Measurements from ENCODE around the gene PAX8.

Gene PAX8

DNA sequence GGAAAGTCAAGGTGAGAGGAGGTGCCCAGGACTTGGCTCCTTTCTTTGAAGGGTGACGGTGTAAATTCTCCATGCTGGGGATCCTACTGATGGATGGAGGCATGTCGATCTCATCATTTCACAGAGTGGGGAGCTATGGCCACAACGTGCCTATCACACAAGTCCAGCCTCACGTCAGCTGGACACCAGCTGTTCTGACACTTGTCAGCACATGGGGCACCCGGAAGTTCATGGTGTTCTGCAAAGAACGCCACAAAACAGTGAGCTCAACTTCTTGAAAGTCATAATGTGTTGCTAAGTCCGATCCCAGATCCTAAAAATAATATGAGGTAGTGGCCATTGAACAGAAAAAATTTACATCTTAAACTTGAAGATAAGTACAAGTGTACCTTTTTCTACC, 12.3 kb downstream of the PAX8 start:
- no peak for DNase-seq (ENCODE audit: low read depth)
- TF ChIP-seq, protein P1, sequence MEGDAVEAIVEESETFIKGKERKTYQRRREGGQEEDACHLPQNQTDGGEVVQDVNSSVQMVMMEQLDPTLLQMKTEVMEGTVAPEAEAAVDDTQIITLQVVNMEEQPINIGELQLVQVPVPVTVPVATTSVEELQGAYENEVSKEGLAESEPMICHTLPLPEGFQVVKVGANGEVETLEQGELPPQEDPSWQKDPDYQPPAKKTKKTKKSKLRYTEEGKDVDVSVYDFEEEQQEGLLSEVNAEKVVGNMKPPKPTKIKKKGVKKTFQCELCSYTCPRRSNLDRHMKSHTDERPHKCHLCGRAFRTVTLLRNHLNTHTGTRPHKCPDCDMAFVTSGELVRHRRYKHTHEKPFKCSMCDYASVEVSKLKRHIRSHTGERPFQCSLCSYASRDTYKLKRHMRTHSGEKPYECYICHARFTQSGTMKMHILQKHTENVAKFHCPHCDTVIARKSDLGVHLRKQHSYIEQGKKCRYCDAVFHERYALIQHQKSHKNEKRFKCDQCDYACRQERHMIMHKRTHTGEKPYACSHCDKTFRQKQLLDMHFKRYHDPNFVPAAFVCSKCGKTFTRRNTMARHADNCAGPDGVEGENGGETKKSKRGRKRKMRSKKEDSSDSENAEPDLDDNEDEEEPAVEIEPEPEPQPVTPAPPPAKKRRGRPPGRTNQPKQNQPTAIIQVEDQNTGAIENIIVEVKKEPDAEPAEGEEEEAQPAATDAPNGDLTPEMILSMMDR (IDR thresholded peaks at IDR 0.05; ENCODE audit: low read depth, low read length, missing control alignments), result no peak
- H3K4me3 ChIP-seq (ENCODE audit: low read depth, low read length), result no peak overlapping the region

DNA sequence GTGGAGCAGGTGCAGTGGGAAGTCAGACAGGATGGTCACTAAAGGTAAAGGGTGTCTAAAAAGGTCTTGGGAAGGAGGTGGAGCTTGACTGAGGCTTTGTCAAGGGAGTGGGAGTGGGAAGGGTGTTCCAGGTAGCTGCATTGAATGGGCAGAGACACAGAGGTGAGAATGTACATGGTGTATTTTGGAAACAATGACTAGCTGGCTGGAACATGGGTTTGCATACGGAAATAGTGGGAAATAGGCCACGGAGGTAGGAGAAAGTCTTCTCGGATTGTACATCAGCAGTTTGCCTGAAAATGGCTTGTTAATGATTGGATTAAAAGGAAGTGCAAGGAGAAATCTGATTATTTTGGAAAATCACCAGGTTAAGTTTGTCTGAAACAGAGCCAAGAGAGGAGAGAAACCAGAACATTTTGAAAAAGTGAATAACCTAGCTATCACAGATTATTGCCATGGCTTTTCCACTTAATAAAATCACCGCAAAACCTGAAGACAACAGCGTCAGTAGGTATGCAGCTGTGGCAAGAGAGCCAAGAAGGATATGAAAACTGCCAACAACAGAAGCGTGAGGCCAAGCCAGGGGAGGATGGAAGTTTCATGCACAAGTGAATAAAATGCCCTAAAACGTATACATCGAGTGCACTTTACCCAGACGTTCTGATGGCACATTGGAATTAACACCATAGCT, 13.9 kb downstream of the PAX8 start:
- no peak overlapping the region for H3K4me3 ChIP-seq (ENCODE audit: low read depth, low read length)
- no peak for DNase-seq (ENCODE audit: low read depth)
- TF ChIP-seq, protein P1 (IDR thresholded peaks at IDR 0.05; ENCODE audit: low read depth, low read length, missing control alignments), result no peak

DNA sequence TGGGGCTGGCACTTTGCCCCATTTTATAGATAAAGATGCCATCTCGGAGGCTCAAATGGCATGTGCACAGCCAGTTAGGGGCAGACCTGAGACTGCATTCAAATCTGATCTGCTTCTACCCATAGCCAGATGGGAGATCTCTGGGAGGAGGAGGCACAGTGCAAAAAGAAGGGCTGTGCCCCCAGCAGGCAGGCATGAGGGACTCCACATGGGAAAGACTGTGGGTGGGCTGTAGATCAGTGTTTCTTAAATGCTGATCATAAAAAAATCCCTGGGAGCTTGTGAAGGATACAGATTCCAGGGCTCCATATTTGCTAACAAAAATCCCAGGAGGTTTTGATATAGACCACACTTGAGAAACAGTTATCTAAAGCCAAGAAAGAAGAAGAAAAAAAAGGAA, 15.2 kb downstream of the PAX8 start:
- H3K4me3 ChIP-seq (ENCODE audit: low read depth, low read length), result no peak overlapping the region
- TF ChIP-seq, protein P1 (IDR thresholded peaks at IDR 0.05; ENCODE audit: low read depth, low read length, missing control alignments), result no peak
- no peak for DNase-seq (ENCODE audit: low read depth)

DNA sequence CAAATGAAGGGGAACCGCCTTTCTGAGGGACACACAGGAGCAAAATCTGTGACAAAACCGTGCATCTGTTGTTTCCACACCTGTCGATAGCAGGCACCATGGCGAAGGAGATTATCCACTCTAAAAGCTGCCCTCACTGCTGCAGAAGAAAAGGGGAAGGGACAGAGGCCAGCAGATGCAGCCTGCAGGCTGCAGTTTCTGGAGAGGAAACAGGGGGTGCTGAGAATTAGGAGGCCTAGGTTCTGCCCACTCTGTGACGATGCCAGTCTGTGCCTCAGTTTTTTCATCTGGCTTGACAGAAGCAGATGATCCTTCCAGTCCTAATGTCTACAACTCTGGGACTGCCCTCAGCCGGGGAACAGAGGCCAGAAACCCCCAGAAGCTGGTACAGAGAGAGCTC, 17.7 kb downstream of the PAX8 start:
- TF ChIP-seq, protein P1 (IDR thresholded peaks at IDR 0.05; ENCODE audit: low read depth, low read length, missing control alignments), result no peak
- H3K4me3 ChIP-seq (ENCODE audit: low read depth, low read length), result no peak overlapping the region
- DNase-seq (ENCODE audit: low read depth), result no peak

DNA sequence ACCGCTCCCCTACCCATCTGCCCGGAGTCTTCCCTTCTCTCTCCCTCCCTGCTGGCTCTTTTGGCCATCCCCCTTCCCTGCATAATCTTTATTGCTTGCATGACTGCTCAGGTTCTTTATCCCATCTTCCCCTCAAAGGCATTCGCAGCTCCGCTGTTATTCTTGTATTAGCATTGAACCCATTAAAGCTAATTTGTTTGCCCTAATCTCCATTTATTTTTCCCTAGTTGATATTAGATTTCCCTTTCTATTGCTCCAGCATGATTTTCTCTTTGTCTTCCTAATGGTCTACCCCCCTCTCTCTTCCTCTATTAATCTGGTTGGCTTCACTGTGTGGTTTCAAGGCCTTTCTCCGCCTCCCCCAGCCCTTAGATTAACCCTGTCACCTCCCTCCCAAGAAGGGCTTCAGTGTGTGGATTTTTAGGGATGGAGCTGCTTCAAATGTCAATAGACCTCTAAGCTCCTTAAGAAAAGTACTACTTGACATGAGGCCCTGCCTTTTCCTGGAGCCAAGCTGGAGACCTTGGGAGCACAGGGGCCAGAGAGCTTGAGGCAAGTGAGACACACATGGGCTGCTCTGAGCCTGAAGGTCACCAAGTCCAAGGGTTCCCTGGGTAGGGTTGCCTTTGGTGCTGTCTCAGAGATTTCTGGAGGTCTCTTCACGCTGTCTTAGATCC, 20.1 kb downstream of the PAX8 start:
- TF ChIP-seq, protein P1 (IDR thresholded peaks at IDR 0.05; ENCODE audit: low read depth, low read length, missing control alignments), result no peak
- no peak overlapping the region for H3K4me3 ChIP-seq (ENCODE audit: low read depth, low read length)
- no peak for DNase-seq (ENCODE audit: low read depth)

DNA sequence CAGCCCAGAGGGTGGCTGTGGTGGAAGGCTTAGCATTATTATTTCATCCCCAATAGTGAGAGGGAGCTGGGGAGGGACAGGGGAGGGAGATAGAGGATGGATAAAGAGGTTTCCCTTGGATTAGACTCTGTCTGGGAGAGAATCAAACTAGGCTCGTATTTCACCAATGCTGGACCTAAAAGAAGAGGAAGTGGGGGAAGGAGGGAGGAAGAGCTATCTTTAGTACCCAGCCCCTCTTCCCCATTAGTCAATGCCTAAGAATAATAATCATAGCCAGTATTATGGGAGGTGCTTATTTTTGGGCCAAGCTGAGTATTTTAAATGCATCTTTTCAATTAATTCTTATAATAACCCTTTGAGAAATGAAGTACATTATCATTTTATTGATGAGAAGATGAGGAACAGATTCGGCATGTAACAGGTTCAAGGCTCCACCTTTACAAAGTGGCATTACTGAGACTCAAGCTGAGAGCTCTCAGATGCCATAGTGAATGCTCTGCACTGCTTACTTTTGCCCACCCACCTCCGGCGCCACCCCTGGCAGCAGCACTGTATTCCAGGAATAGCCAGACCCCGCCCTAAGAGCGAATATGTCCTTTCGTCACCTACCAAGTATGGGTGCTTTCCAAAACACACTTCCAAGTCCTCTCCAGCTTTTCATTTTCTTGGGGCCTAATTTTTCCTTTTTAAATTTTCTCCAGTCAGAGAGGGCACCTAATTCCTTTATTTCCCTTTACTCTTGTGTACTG, 21.0 kb downstream of the PAX8 start:
- TF ChIP-seq, protein P1 (IDR thresholded peaks at IDR 0.05; ENCODE audit: low read depth, low read length, missing control alignments), result no peak
- DNase-seq (ENCODE audit: low read depth), result no peak
- H3K4me3 ChIP-seq (ENCODE audit: low read depth, low read length), result no peak overlapping the region
